HG03378 (cell line): ENCODE results near the gene SRL.
A peak's percentile ranks its signal among the peaks of the same experiment; 100 is the strongest.
"Not testable (repeated sequence)": the region's sequence is repeated elsewhere in the genome, so short reads cannot be mapped to it uniquely, and the experiment has no call there.

ENCODE experiments used
- ATAC-seq: cut with Tn5 transposase; IDR thresholded peaks from one replicate; pipeline ENCODE4 v1.9.1; 2021; ENCODE audit warnings: mild to moderate bottlenecking, moderate library complexity; ENCODE audit not compliant: unreplicated experiment

SRL gene

DNA sequence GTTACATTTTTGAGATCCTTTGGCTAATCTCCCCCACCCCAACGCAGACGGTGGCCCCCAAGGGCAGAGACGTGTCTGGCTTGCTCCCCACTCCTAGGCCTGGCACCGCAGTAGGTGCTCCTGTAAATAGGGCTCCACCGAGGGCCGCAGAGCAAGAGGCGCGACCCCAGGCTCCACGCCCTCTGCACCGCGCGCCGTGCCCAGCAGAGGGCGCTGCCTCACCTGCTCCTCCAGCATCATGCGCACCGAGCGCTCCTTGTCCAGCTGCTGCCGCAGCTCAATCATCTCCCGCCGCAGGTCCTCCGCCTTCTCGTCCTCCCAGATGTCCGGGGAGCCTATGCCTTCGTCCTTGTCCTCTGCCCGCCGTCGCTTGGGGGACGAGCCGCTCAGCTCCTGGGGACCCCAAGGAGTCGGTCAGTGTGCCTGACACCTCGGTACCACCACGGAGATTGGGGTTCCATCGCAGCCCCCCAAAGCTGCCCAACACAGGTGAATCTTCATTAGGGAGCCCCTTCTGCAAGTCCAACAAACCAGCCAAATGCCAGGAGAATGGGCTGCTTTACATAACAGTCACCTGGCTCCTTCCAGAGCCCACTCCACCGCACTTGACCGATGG is 19.8 kb upstream of the SRL start:
- no peak for ATAC-seq

DNA sequence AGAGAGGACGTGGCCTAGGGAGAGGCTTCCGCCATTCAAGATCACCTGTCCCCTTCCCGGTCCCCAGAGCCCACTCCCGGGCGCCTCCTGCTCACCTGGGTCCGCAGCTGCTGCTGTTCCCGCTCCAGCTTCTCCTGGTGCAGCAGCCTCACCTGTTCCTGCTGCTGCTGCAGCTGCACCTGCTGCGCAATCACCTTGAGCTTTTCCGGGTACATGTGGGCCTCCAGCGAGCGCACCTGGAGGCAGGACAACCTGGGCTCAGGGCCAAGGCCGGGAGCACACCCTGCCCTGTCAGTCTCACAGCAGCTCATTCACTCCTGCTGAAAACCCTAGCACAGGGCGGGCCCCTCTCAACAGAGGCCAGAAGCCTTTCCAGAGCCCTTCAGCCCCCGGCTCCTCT is 18.5 kb upstream of the SRL start:
- ATAC-seq = no peak

DNA sequence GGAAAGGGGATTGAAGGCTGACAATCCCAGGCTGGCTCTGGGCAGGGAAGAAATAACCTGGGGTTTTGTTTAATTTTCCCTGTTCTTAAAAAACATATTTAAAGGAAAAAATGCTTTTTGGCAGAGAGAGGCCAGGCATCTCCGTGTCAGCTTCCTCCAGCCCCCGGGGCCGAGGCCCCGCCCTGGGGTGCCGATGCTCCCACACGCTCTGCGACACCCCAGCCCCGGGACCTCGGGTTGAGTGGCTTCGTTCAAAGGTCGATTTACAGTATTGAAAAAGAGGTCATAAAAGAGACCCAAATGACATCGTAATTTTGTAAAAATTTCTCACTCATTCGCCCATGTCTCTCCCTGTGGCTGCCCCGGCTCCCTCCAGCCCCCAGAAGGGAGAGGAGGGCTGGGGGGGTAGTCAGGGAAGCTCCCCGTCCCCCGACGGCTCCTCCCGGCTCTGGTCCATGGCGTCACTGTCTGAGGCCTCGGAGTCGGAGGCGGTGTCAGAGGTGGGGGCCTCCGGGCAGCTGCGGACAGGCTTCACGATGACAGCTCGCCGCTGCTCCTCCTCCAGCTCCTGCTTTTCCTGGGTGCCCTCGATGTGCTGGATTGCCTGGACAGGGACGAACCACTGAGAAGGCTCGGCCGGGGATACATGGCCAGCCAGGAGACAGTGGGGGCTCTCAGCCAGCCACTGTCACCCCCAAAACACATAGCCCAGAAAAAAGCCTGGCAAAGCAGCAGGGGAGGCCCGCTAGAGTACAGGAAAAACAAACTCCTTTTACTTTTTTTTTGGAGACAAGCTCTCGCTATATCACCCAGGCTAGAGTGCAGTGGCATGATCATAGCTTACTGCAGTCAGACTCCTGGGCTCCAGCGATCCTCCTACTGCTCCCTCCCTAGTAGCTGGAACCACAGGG is 16.0 kb upstream of the SRL start:
- ATAC-seq = no peak

DNA sequence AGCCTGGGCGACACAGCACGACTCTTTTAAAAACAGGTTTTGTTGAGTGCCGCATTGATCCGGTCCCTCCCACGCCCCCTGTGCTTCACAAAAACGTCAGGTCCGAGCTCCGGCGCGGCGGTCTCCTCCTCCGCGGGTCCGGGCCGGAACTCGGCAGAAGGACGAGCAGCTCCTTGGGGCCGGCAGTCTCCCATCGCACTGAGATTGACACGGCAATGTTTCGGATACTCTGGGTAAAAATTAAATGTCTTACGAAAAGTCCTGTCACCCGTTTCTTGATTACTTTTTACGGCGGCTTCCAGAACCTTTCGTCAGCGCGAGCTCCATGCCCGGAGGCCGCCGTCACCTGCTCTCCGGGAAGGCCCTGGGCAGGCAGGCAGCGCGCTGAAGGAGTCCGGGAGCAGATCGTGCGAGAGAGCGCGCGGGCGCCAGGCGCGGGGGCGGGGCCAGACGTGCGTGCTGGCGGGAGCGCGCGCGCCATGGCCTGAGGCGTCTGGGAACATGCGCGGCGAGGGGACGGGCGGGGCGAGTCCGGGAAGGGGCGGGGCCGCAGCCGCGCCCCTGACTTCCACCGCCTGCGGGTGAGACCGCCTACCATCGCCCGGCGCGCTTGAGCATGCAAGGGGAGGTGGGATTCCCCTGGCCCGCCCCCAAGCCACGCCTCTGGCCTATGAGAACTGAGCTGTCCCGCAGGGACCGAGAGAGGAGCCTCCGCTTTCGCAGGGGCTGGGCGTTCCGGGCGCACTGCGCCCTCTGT is 11.7 kb upstream of the SRL start:
- peak; percentile 90 for ATAC-seq

DNA sequence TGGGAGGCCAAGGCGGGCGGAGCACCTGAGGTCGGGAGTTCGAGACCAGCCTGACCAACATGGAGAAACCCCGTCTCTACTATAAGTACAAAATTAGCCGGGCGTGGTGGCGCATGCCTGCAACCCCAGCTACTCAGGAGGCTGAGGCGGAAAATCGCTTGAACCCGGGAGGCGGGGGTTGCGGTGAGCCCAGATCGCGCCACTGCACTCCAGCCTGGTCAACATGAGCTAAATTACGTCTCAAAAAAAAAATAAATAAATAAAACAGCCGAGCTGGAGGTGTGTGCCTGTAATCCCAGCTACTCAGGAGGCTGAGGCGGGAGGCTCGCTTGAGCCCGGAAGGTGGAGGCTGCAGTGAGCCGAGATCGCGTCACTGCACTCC is 11.1 kb upstream of the SRL start:
- not testable (repeated sequence) for ATAC-seq

DNA sequence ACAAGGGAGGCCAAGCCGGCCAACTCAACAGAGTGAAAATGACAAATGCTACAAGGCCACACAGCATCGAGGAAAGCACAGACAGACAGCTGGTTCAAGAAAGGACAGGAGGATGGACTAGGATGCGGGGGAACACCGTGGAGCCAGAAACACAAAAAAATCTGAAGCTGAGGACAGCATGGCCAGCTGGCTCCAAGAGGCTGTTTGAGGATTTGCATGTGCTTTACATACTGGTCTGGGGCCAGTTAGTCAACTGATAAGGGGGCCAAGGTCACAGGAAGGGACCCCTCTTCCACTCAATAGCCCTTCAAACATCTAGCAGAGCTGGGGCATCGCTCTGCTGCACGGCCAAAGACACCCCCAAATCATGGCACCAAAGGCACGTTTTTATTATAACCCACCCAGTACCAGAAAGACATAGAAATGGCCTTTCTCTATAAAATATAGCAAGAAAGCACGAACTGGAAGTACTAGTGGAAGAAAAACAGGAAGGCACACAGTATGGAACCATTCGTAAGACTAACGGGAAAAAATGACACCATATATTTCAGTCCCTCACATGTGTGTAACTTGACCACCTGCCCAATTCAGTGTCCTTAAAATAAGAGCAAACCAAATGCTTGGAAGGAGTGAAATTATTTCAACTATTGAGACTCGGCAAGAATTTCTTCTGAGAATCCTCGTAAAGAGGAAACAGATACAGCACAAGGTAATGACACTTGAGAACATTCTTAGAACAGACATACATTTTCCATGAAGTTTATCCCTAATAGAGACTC is 7.8 kb upstream of the SRL start:
- ATAC-seq = no peak

DNA sequence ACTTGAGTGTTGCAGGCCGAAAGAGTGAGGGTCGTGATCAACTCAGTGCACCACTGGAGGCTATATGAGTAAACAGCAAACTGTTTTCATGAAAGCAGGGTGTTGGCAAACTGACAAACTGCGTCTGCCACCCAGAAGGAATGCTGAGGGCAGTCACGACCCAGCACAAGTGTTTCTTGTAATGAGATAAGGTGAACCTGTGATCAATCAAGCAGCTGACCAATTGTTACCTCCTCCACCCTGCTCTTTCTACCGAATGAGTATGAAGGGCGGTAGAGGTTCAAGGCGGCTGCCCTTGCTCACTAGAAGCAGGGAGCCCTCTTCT is 5.5 kb upstream of the SRL start:
- no peak for ATAC-seq

DNA sequence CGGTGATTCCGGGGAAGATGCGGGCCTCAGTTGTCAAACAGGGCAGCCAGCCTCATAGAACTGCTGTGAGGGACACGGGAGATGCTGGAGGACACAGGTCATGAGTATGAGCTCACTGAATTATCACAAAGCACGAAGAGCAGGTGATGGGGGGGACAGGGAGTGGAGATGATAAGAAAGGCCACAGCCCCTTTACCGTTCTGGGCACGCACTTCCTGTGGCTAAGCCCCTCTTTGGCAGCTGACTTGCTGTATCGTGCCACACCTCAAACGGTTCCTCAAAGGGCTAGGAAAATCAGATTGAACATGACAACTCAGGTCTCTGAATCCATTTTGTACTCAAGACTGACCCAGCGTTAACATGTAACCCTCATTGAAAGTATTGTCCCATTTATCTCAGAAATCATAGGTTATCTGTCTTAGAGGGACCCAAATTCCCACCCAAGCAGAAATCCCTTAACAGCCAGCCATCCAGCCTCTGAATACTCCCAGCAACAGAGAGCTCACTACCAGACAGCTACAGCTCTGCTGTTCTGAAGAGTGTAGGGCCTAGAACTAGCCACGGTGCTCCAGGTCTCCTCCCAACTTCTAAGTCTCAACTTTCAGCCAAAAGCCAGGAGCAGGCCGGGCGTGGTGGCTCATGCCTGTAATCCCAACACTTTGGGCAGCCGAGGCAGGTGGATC is 5.0 kb upstream of the SRL start:
- ATAC-seq = no peak

DNA sequence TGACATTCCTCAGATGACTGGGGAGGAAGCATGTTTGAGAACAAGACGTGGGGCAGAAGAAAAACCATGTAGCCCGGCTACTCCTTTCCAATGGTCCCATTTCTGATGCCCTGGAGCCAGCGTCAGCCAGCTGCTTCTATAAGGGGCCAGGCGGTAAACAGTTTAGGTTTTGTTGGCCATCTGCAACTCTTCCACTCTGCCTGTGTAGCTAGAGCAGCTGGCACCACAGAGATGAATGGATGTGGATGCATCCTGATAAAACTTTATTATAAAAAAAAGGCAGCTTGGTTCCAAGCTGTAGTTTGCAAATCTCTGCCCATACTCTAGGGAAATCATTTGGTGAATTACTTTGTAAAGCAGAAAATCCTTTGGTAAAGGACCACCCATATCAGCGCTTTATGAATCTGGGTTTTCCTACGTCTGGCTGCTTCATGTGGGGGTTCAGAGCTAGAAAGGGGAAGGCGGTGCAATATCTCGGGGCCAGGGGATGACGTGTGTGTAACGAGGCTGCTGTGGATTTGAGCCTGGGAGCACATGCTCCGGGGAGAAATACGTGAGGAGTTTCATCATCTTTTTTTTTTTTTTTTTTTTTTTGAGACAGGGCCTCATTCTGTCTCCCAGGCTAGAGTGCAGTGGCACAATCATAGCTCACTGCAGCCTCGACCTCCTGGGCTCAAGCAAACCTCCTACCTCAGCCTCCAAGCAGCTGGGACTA is 3.4 kb upstream of the SRL start:
- ATAC-seq = no peak

DNA sequence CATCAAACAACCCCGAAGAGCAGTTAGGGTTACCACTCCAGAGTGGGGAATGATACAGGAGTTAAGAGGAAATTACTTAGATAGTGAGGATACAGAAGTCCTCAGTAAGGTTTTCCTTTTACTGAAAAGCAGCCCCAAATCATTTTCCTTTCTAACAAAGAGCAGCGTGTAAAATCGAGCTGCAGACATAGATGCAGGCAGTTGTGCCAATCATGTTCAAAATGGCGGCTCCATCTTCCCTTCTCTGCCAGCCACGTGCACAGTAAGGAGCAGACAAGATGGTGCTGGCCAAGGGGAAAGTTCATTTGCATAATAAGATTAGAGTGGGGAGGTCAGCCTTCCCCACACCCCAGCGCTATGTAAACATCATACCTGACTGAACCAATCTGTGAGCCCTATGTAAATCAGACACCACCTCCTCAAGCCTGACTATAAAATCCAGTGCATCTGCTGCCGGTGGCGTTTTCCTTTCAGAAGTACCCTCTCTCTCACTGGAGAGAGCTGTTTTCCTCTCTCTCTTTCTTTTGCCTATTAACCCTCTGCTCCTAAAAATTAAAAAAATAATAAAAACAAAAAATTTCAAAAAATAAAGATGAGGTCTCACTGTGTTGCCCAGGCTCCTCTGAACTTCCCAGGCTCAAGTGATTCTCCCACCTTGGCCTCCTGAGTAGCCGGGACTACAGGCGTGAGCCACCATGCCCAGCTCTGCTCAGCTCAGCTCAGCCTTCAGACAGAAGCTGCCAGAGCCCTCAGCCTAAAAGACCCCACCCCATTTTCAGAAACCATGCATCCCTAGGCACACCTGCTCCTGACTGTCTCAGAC is 2.6 kb upstream of the SRL start:
- ATAC-seq = no peak

DNA sequence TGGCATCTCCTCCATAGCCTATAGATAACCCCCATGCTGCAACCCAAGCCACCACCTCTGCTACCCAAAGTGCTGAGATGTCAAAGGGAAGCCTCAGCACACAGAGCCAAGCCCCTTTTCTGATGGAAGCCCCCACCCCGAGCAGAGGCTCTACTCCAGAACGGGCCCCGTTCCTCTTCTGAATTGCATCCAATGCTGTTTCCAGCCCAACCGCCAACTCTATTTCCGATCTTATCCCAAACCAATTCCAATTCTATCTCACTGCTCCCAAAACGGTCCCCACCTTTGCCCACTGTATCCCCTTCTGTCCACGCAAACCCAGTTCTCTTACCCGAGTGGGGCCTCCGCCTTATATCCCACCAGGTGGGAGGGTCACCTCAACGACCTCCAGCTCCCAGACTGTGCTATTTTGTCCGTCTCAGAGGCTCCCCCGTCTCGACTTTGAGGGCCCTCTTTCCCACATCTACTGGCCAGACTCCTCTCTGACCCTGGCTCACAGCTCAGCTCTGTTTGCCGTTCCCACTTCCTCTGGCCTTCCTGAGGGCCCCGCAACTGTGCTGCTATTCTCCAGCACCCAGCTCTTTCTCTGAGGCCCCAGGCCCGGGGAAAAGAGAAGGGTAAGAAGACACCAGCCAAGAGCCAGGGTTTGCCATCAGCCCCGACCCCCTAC is 487 bp downstream of the SRL start:
- no peak for ATAC-seq

DNA sequence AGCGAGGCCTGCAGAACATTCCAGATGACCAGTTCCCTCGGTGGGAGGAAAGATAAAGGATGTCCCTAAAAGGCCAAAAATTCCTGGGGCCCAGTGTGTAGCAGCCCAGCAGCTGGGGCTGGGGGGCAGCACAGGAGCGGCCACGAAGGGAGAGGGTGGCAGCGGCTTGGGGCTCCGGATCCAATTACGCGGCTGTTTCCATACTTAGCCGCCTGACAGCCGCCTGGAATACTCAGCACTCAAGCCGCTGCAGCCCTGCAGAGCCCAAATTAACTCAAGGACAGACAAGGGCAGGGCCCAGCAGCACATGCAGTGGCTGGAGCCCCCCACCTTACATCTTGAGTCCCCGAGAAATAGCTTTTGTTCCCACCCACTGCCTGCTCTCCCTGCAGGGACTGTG is 1.3 kb downstream of the SRL start:
- no peak for ATAC-seq

DNA sequence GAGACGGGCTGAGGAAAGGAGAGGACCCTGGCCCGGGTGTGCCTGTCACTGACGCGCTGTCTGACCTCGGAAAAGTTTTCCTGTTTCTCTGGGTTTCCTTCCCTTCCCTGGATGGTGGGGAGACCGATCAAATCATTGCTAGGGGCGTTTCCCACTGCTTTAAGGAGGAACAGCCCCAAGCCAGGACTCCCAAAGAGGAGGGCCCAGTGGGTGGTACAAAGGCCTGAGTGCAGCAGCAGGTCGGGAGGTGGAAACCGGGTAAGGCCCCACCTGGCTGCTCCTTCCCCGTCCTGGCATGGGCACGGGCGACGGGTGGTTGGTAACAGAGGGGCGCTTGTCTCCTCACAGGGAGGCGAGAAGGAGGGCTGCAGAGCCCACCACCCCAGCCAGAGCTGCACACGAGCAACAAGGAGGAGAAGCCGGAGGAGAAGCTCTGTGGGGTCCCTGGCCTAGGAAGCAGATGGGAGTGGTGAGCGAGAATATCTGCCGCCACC is 2.2 kb downstream of the SRL start:
- ATAC-seq = no peak

DNA sequence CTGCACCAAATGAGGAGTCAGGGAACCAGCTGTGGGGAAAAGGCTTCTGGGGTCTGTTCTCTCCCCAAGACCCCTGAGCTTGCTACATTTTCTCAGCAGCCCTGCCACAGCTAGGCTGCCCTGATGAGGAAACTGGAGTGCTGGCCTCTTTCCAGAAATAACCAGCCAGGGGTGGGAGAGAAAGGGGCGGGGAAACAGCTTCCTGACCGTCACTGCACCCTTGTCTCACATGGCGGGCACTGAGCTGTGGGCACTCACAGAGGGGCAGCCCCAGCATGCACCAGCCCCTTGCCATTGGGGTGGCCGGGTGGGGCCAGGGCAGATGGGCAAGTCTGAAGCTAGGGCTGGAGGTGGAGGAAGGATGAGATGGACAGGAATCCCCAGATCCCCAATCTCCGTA is 2.9 kb downstream of the SRL start:
- ATAC-seq = no peak

DNA sequence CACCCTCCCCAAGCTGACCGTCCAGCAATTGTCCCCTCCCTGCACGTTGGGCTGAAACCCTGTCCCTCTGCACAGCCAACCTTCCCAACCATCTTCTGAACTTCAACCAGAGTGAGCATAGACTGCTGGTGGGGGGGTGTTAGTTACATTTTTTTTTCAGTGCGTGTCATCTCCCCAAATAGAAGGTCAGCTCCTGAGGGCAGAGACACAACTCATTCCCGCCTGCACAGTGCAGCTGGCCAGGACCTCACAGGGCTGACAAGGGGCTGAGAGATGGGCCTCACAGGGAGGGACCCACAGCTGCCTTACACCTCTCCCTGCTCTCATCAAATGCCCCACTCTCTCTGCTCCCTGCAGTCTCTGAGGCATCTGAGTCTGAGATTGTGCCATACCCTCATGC is 8.4 kb downstream of the SRL start:
- no peak for ATAC-seq

DNA sequence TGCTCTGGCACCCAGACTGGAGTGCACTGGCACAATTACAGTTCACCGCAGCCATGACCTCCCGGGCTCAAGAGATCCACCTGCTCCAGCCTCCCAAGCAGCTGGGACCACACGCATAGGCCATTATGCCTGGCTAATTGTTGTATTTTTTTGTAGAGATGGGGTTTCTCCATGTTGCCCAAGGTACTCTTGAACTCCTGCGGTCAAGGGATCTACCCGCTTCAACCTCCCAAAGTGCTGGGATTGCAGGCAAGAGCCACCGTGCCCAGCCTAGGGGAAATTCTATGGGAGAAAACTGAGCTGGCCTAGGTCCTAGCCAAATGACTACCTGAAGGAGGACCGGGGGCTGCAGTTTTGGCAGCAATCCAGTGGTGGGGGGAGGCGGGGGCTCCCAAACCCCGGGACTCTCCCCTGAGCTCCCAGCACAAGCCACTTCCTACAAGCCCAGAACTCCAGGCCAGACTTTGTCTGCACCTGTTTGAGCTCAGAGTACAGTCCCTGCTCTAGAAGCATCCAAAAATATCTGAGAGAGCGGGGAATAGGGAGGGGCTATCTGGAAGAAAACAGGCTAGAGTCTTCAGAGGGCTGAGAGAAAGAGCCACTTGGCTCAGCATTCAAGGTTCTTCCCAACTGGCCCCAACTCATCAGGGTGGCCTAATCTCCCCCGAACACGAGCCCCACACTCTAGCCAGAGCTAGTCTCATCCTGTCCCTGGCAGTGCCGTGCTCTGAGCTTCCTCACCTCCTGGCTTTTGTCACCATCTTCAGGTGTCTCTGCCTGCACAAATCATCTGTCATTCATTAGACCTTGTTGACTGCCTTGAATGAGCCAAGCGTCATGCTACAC is 9.1 kb downstream of the SRL start:
- ATAC-seq = no peak

DNA sequence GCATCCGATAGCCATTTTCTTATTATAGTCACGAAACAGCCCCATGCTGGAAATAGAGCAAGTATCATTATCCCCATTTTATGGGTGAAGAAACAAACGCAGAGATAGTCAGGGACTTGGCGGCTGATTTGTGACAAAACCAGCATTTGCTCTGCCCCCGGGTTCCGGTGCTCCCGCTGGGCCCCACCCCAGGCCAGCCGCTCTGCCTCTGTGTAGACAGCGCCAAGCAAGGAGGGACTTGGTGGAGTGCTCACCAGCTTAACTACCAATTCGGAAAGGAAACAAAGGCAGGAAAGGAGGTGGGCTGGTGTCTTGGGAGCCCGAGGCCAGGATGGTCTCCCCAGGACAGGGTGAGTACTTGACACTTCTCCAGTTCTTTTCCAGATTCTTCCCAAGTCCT is 10.0 kb downstream of the SRL start:
- no peak for ATAC-seq

DNA sequence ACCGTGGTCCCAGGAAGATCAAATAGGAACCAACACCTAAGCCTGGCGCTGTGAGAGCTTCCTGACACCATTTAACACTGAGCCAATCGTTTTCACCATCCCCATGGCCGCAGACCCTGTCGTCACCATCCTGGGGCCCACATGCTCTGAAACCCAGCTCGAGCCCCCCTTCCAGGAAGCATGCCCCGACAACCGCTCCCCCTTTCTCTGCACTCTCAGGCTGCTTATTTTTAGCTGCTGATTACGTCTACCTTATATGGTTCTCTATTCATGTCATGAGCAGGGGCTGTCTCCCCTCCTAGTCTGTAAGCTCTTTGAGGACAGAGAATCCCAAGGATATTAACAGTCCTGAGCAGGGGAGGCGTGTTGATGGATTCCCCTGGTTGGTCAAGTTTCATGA is 10.5 kb downstream of the SRL start:
- no peak for ATAC-seq
